SK-N-SH treated with all-trans-retinoic acid at 6 μM for 48 hours (cell line): ENCODE data around the gene FNIP2.

Experiments
- ATAC-seq: fragments of 200-7000 bp; cut with Tn5 transposase; 3 replicates; pipeline ENCODE4 v1.9.1; 2020; ENCODE audit warnings: mild to moderate bottlenecking, moderate library complexity
- ARNTL ChIP-seq: fragments of 450-650 bp; formaldehyde crosslinking; IDR thresholded peaks from 2 replicates; pipeline ENCODE4 v1.5.0; 2020; ENCODE audit warnings: low read depth, mild to moderate bottlenecking, moderate library complexity, borderline replicate concordance
- BACH2 ChIP-seq: fragments of 250-450 bp; sonication (Bioruptor Pico); IDR thresholded peaks from 2 replicates; pipeline ENCODE4 v1.9.0; 2021; ENCODE audit warnings: mild to moderate bottlenecking, borderline replicate concordance
- CREB5 ChIP-seq: fragments of 250-450 bp; sonication (Bioruptor Pico); IDR thresholded peaks from 2 replicates; pipeline ENCODE4 v1.5.1; 2020; ENCODE audit warnings: low read depth, mild to moderate bottlenecking, moderate library complexity
- CSDC2 ChIP-seq: fragments of 250-450 bp; sonication (Bioruptor Pico); IDR thresholded peaks from 2 replicates; pipeline ENCODE4 v1.5.0; 2020; ENCODE audit warnings: mild to moderate bottlenecking, moderate library complexity
- ESRRG ChIP-seq: fragments of 250-450 bp; sonication (Bioruptor Pico); IDR thresholded peaks from 2 replicates; pipeline ENCODE4 v1.6.1; 2021; ENCODE audit warnings: mild to moderate bottlenecking
- GLIS3 ChIP-seq: fragments of 250-450 bp; sonication (Bioruptor Pico); IDR thresholded peaks from 2 replicates; pipeline ENCODE4 v1.5.0; 2020; ENCODE audit warnings: mild to moderate bottlenecking, moderate library complexity
- ISL1 ChIP-seq: fragments of 250-450 bp; sonication (Bioruptor Pico); IDR thresholded peaks from 2 replicates; pipeline ENCODE4 v2.1.2; 2022; ENCODE audit warnings: mild to moderate bottlenecking, moderate library complexity
- OSR1 ChIP-seq: fragments of 250-450 bp; sonication (Bioruptor Pico); IDR thresholded peaks from 2 replicates; pipeline ENCODE4 v1.8.0; 2022; ENCODE audit warnings: moderate library complexity, mild to moderate bottlenecking, inconsistent platforms
- POU6F1 ChIP-seq: fragments of 250-450 bp; sonication (Bioruptor Pico); IDR thresholded peaks from 2 replicates; pipeline ENCODE4 v1.8.0; 2021; ENCODE audit warnings: low read depth, mild to moderate bottlenecking, moderate library complexity, borderline replicate concordance
- PPARA ChIP-seq: fragments of 250-450 bp; sonication (Bioruptor Pico); IDR thresholded peaks from 2 replicates; pipeline ENCODE4 v1.5.0; 2020; ENCODE audit warnings: mild to moderate bottlenecking, borderline replicate concordance
- RARB ChIP-seq: fragments of 250-450 bp; sonication (Bioruptor Pico); IDR thresholded peaks from 2 replicates; pipeline ENCODE4 v1.8.0; 2021; ENCODE audit warnings: mild to moderate bottlenecking, moderate library complexity
- SNAI2 ChIP-seq: fragments of 250-450 bp; sonication (Bioruptor Pico); IDR thresholded peaks from 2 replicates; pipeline ENCODE4 v1.5.0; 2020; ENCODE audit warnings: mild to moderate bottlenecking, moderate library complexity
- TCF4 ChIP-seq: fragments of 250-450 bp; sonication (Bioruptor Pico); IDR thresholded peaks from 2 replicates; pipeline ENCODE4 v1.8.0; 2021; ENCODE audit warnings: mild to moderate bottlenecking, moderate library complexity, borderline replicate concordance
- TSHZ2 ChIP-seq: fragments of 250-450 bp; sonication (Bioruptor Pico); IDR thresholded peaks from 2 replicates; pipeline ENCODE4 v1.5.0; 2020; ENCODE audit warnings: mild to moderate bottlenecking, moderate library complexity
- ZC3H10 ChIP-seq: fragments of 250-450 bp; sonication (Bioruptor Pico); IDR thresholded peaks from 2 replicates; pipeline ENCODE4 v1.5.1; 2021; ENCODE audit warnings: mild to moderate bottlenecking, moderate library complexity
- ZFP3 ChIP-seq: fragments of 250-450 bp; sonication (Bioruptor Pico); IDR thresholded peaks from 2 replicates; pipeline ENCODE4 v1.5.0; 2020; ENCODE audit warnings: mild to moderate bottlenecking, moderate library complexity
- ZFP30 ChIP-seq: fragments of 450-650 bp; formaldehyde crosslinking; IDR thresholded peaks from 2 replicates; pipeline ENCODE4 v1.5.0; 2022; ENCODE audit warnings: mild to moderate bottlenecking, moderate library complexity
- ZNF565 ChIP-seq: fragments of 450-650 bp; formaldehyde crosslinking; conservative IDR thresholded peaks from 2 replicates; pipeline ENCODE4 v1.5.0; 2020; ENCODE audit warnings: low read depth, mild to moderate bottlenecking, moderate library complexity
- ZNF70 ChIP-seq: fragments of 450-650 bp; formaldehyde crosslinking; IDR thresholded peaks from 2 replicates; pipeline ENCODE4 v1.5.0; 2020; ENCODE audit warnings: mild to moderate bottlenecking, moderate library complexity
- ZNF8 ChIP-seq: fragments of 450-650 bp; formaldehyde crosslinking; IDR thresholded peaks from 2 replicates; pipeline ENCODE4 v1.5.0; 2020; ENCODE audit warnings: mild to moderate bottlenecking, moderate library complexity
- TF ChIP-seq, protein P1 (sequence below): fragments of 250-450 bp; sonication (Bioruptor Pico); IDR thresholded peaks from 2 replicates; pipeline ENCODE4 v1.5.1; 2021; ENCODE audit warnings: mild to moderate bottlenecking, moderate library complexity
- TF ChIP-seq, protein P2 (sequence below): fragments of 250-450 bp; sonication (Bioruptor Pico); IDR thresholded peaks from 2 replicates; pipeline ENCODE4 v1.8.0; 2020; ENCODE audit warnings: mild to moderate bottlenecking, moderate library complexity, borderline replicate concordance

The FNIP2 gene

DNA sequence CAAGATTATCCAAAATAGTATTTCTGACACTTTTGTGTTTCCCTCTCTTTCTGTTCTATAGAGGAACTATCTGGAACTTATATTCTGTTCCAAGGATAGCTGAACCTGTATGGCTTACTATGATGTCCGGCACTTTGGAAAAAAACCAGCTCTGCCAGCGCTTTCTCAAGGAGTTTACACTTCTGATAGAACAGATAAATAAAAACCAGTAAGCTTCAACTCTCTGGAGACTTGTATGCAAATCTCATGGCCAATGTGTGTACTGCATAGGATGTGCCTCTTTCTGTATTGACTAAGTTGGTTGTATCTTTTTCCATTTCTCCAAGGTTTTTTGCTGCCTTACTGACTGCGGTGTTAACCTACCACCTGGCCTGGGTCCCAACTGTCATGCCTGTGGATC is 92.5 kb downstream of the FNIP2 start:
- no peak for TF ChIP-seq ESRRG (CRISPR knock-in tag)
- TF ChIP-seq BACH2 (CRISPR knock-in tag), result no peak
- no peak for TF ChIP-seq ZFP3
- no peak for TF ChIP-seq TSHZ2
- no peak for TF ChIP-seq OSR1 (CRISPR knock-in tag)
- no peak for TF ChIP-seq CSDC2 (CRISPR knock-in tag)
- TF ChIP-seq ISL1 (CRISPR knock-in tag), result no peak
- TF ChIP-seq POU6F1, result no peak
- no peak for TF ChIP-seq ZNF565 (CRISPR knock-in tag)
- no peak for TF ChIP-seq RARB (CRISPR knock-in tag)
- TF ChIP-seq ZNF8 (CRISPR knock-in tag), result no peak
- no peak for TF ChIP-seq ARNTL (CRISPR knock-in tag)
- ATAC-seq, result no peak

DNA sequence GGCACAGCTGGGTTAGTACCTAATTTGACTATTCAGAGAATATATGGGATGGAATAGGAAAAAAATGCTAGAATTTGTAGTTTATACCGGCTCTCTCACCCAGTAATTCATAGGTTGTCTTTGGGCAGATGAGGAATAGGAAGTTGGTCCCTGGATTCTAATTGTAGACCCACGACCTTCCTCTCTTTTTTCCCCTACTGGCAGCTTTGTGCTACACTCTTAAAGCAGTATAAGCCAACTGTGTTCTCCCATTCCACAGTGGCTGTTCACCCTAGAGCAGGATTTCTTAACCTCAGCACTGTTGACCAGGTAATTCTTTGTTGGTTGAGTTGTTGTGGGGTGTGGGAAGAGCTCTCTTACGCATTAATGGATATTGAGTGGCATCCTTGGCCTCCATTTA is 92.9 kb downstream of the FNIP2 start:
- no peak for ATAC-seq
- no peak for TF ChIP-seq CSDC2 (CRISPR knock-in tag)
- TF ChIP-seq RARB (CRISPR knock-in tag), result no peak
- no peak for TF ChIP-seq ZFP30 (CRISPR knock-in tag)
- no peak for TF ChIP-seq OSR1 (CRISPR knock-in tag)
- TF ChIP-seq BACH2 (CRISPR knock-in tag), result no peak
- TF ChIP-seq, protein P1, sequence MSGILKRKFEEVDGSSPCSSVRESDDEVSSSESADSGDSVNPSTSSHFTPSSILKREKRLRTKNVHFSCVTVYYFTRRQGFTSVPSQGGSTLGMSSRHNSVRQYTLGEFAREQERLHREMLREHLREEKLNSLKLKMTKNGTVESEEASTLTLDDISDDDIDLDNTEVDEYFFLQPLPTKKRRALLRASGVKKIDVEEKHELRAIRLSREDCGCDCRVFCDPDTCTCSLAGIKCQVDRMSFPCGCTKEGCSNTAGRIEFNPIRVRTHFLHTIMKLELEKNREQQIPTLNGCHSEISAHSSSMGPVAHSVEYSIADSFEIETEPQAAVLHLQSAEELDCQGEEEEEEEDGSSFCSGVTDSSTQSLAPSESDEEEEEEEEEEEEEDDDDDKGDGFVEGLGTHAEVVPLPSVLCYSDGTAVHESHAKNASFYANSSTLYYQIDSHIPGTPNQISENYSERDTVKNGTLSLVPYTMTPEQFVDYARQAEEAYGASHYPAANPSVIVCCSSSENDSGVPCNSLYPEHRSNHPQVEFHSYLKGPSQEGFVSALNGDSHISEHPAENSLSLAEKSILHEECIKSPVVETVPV (CRISPR knock-in tag), result no peak
- TF ChIP-seq ARNTL (CRISPR knock-in tag), result no peak
- TF ChIP-seq PPARA, result no peak
- TF ChIP-seq, protein P2, sequence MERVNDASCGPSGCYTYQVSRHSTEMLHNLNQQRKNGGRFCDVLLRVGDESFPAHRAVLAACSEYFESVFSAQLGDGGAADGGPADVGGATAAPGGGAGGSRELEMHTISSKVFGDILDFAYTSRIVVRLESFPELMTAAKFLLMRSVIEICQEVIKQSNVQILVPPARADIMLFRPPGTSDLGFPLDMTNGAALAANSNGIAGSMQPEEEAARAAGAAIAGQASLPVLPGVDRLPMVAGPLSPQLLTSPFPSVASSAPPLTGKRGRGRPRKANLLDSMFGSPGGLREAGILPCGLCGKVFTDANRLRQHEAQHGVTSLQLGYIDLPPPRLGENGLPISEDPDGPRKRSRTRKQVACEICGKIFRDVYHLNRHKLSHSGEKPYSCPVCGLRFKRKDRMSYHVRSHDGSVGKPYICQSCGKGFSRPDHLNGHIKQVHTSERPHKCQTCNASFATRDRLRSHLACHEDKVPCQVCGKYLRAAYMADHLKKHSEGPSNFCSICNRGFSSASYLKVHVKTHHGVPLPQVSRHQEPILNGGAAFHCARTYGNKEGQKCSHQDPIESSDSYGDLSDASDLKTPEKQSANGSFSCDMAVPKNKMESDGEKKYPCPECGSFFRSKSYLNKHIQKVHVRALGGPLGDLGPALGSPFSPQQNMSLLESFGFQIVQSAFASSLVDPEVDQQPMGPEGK (CRISPR knock-in tag), result no peak
- TF ChIP-seq ZNF565 (CRISPR knock-in tag), result no peak
- TF ChIP-seq ISL1 (CRISPR knock-in tag), result no peak

DNA sequence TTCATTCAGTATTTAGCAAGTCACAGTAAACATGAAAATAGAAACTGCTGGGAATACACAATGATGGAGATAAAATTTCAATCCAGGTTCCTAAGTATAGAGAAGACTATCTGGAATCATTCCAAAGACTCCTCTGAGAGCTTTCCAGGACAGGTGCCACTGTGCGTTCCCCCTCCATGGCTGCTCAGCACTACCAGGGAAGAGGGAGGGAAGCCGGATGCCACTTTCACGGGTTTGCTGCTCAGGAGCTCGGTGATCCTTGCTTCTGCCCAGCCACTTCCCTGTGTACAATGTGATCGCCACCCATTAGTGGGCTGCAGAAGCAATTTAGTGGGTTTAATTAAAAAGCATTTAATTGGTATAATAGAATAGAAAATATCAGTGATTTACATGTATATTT is 94.5 kb downstream of the FNIP2 start:
- no peak for ATAC-seq
- TF ChIP-seq ZNF70 (CRISPR knock-in tag), result no peak
- TF ChIP-seq TCF4 (CRISPR knock-in tag), result no peak
- TF ChIP-seq GLIS3 (CRISPR knock-in tag), result no peak
- no peak for TF ChIP-seq CREB5 (CRISPR knock-in tag)
- no peak for TF ChIP-seq TSHZ2
- TF ChIP-seq POU6F1, result no peak
- no peak for TF ChIP-seq ZNF8 (CRISPR knock-in tag)
- no peak for TF ChIP-seq SNAI2
- TF ChIP-seq ZC3H10 (CRISPR knock-in tag), result no peak
- TF ChIP-seq ARNTL (CRISPR knock-in tag), result no peak
